IPS DF 6.9 (cell line): ENCODE results near the gene SPCS3.
"Not testable (repeated sequence)": the region's sequence is repeated elsewhere in the genome, so short reads cannot be mapped to it uniquely, and the experiment has no call there.

ENCODE experiments used
- DNase-seq: peaks from one replicate; pipeline ENCODE4 v3.0.0-alpha.2; 2013; ENCODE audit warnings: low read depth, low spot score
- H3K27ac ChIP-seq: one replicate; pipeline ENCODE4 v1.5.1; 2013; ENCODE audit warnings: low read length, control low read depth
- H3K27me3 ChIP-seq: 2 replicates; pipeline ENCODE4 v1.6.1; 2013; ENCODE audit warnings: mild to moderate bottlenecking, low read length; ENCODE audit not compliant: control insufficient read depth, insufficient read depth
- H3K36me3 ChIP-seq: 2 replicates; pipeline ENCODE4 v1.6.1; 2013; ENCODE audit warnings: low read length; ENCODE audit not compliant: control insufficient read depth, insufficient read depth
- H3K4me1 ChIP-seq: 2 replicates; pipeline ENCODE4 v1.6.1; 2013; ENCODE audit warnings: low read length; ENCODE audit not compliant: control insufficient read depth, insufficient read depth
- H3K4me3 ChIP-seq: 2 replicates; pipeline ENCODE4 v1.5.1; 2013; ENCODE audit warnings: mild to moderate bottlenecking, low read length
- H3K9me3 ChIP-seq: 2 replicates; pipeline ENCODE4 v1.6.1; 2013; ENCODE audit warnings: low read length, inconsistent platforms; ENCODE audit not compliant: control insufficient read depth, insufficient read depth
- WGBS: extraction: QIAGEN DNeasy Blood & Tissue Kit; methylation state at CpG from one replicate; pipeline ENCODE4 v1.1.7; 2013; ENCODE audit warnings: mixed read lengths, missing lambda C conversion rate; ENCODE audit not compliant: insufficient read length, insufficient coverage; 5-methylcytosine and 5-hydroxymethylcytosine counted together

SPCS3 gene

DNA sequence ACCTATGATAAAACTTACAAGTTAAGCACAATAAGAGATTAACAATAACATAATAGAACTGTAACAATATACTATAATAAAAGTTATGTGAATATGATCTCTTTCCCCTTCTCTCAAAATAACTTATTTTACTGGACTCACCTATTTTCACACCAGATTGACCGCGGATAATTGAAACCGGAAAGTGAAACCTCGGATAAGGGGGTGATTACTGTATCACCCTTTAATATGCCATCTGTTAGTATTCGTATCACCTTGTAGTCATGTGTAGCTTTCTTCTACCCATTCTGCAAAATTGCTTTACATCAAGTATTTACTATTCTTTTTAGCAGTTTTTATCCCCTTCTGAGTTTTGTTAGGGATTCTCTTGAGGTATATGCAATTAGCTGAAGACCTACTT lies 1.8 kb downstream of the SPCS3 start:
- H3K36me3 ChIP-seq, result no peaks in the 10 kb centered on the region
- no peaks in the 10 kb centered on the region; the same call in 1 of the 2 replicates for H3K4me1 ChIP-seq
- no peaks in the 10 kb centered on the region for H3K27me3 ChIP-seq
- H3K27ac ChIP-seq, result no peak overlapping the region
- WGBS, result no CpG with 5 or more reads among the region's 5 CpGs
- H3K4me3 ChIP-seq, result no peak overlapping the region
- no peaks in the 10 kb centered on the region for H3K9me3 ChIP-seq
- DNase-seq, result no peak

DNA sequence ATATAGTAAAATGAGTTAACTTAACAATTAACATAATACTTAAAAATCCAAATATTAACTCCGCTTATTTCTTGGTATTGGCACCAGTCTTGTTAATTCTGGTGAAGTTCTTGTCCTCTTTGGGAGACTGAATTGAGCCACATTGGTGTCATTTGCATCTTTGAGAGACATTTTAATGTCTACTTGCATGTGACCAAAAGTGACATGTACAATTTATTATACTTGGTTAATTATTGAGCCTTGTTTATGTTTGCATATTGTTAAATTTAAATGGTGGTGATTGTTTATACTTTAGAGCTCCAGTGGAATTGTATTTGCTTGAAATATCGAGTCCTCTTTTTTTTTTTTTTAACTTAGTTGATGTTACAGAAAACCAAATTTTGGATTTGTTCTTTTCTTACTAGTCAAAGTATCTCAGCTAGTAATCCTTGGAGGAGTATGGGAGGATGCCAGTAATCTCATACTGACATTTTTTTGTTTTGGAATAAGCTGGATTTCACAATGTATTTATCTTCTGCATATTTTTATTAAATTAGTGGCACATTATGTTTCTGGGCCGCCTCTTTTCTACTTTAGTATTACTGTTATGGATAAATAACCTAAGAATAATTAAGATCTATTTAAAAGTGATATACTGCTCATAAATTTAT lies 3.9 kb downstream of the SPCS3 start:
- Histone ChIP-seq H3K4me1 (no peaks in the 10 kb centered on the region; the same call in 1 of the 2 replicates), H3K27ac (no peak overlapping the region), H3K9me3 (no peaks in the 10 kb centered on the region), H3K27me3 (no peaks in the 10 kb centered on the region), H3K4me3 (no peak overlapping the region), H3K36me3 (no peaks in the 10 kb centered on the region)
- no peak for DNase-seq
- WGBS, result no CpG with 5 or more reads among the region's 3 CpGs

DNA sequence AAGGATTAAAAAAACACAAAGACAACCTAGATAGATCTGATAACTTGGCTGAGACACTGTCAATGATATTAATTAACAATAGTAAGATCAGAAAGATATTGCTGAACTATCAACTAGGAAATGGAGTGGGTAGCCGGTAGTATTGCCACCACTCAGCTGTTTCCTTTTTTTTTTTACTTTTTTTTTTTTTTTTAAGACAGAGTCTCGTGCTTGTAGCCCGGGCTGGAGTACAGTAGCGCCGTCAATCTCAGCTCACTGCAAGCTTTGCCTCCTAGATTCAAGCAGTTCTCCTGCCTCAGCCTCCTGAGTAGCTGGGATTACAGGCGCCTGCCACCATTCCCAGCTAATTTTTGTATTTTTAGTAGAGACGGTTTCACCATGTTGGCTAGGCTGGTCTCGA lies 5.1 kb downstream of the SPCS3 start:
- H3K36me3 ChIP-seq, H3K4me1 ChIP-seq: not testable (repeated sequence)
- WGBS, result no CpG with 5 or more reads among the region's 8 CpGs

DNA sequence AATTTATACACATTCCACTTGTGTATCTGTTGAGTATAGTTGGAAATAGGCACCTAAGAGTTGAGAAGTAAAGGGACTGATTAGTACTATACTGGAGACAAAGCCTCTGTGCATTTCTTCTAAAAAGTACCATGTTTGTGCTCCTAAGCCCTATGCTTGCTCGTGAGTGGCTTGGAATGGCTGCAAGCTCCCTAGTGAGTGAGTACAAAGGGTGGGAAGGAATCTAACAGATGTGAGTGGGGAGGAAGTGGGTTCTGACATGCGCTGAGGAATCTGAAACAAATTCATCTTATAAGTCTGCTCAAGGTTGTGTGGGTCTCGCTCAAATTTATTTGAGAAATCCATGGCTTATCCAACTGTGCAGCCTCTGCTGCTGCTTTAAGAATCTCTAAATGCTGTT lies 13.3 kb downstream of the SPCS3 start:
- no peak overlapping the region for H3K4me3 ChIP-seq
- H3K27ac ChIP-seq, result no peak overlapping the region
- H3K9me3 ChIP-seq, result no peaks in the 10 kb centered on the region
- no peaks in the 10 kb centered on the region for H3K4me1 ChIP-seq
- no peaks in the 10 kb centered on the region for H3K36me3 ChIP-seq
- no CpG with 5 or more reads among the region's 3 CpGs for WGBS
- no peaks in the 10 kb centered on the region for H3K27me3 ChIP-seq
- DNase-seq, result no peak

More for the DNA sequence above, 5.1 kb downstream of the SPCS3 start:
- H3K27me3 ChIP-seq, H3K27ac ChIP-seq, DNase-seq, H3K9me3 ChIP-seq, H3K4me3 ChIP-seq: not testable (repeated sequence)

DNA sequence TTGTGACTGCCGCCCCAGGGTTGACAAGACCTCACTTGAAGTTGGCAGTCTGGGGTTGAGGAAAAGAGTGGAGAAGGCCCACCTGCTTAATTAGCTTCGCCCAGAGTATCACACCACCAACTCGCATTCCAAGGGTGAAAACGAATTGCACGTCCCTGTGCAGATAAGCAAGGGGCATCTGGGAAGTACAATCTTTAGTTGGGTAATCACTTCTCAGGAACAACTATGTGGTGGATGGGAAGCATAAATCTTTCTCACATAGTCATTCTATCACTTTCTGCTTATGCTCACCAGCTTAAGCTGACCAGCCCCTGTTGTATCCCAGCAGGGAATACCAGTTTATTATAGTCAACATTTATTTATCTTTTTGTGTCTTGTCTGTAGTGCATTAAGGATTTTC lies 14.3 kb downstream of the SPCS3 start:
- Histone ChIP-seq H3K36me3 (no peaks in the 10 kb centered on the region), H3K9me3 (no peaks in the 10 kb centered on the region), H3K4me1 (no peaks in the 10 kb centered on the region), H3K27ac (no peak overlapping the region), H3K27me3 (no peaks in the 10 kb centered on the region), H3K4me3 (no peak overlapping the region)
- WGBS, result no CpG with 5 or more reads among the region's 5 CpGs
- DNase-seq, result no peak

DNA sequence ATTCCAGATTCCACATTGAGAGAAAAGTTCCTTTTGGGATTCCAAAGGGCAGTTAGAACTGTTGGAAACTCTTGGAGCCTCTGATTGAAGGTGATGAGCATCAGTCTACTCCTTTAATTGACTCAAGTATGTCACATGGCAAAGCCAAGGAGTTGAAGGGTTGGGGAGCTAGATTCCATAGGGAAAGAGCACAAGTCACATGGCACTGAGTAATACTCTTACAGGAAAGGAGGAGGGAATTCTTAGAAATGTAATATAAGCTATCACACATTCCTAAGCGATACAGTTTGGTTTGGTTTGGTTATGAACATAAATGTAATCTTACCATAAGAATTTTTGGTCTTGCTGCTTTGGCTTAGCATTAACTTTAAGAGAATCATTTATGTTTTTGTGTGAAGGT lies 15.7 kb downstream of the SPCS3 start:
- Histone ChIP-seq H3K4me3 (no peak overlapping the region), H3K36me3 (no peaks in the 10 kb centered on the region), H3K9me3 (no peaks in the 10 kb centered on the region), H3K4me1 (no peaks in the 10 kb centered on the region), H3K27me3 (no peaks in the 10 kb centered on the region), H3K27ac (no peak overlapping the region)
- WGBS, result no CpG with 5 or more reads among the region's 1 CpG
- no peak for DNase-seq

DNA sequence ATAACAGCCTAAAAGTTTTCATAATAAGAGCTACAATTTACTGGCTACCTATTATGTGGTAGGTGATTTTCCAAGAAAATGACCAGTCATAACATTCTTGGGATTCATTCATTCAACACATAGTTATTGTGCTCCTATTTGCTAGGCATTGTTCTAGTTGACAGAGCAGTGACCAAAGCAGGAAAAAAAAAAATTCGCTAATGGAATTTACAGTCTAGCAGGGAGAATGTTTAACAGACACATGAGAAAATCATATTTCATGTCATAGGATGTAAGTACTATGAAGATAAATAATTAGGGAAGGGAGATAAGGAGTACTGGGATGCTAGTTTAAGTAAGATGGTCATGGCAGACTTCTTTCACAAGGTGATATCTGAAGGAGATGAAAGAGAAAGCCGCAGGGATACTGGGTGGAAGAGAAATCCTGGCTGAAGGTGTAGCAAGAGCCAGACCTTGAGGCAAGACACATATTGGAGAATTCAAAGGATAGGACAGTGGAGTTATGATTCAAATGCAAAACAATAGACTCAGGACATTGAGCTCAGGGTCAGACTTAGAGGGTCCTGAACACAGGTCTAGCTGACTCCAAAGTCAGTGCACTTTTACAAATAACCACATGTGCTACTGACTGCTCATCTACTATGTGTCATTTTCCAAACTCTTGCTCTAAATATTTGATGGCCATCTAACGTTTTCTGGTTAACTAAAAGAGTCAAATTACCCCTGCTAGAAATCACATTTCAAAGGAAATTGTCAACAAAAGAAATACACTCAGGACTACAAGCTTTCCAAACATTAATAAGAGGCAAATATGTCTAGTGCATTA lies 20.4 kb downstream of the SPCS3 start:
- WGBS, result no CpG with 5 or more reads among the region's 3 CpGs
- no peak overlapping the region for H3K4me3 ChIP-seq
- peaks cover 4% of the 10 kb centered on the region for H3K9me3 ChIP-seq
- H3K36me3 ChIP-seq, result no peaks in the 10 kb centered on the region
- H3K27ac ChIP-seq, result no peak overlapping the region
- H3K4me1 ChIP-seq, result no peaks in the 10 kb centered on the region
- DNase-seq, result no peak
- no peaks in the 10 kb centered on the region for H3K27me3 ChIP-seq

DNA sequence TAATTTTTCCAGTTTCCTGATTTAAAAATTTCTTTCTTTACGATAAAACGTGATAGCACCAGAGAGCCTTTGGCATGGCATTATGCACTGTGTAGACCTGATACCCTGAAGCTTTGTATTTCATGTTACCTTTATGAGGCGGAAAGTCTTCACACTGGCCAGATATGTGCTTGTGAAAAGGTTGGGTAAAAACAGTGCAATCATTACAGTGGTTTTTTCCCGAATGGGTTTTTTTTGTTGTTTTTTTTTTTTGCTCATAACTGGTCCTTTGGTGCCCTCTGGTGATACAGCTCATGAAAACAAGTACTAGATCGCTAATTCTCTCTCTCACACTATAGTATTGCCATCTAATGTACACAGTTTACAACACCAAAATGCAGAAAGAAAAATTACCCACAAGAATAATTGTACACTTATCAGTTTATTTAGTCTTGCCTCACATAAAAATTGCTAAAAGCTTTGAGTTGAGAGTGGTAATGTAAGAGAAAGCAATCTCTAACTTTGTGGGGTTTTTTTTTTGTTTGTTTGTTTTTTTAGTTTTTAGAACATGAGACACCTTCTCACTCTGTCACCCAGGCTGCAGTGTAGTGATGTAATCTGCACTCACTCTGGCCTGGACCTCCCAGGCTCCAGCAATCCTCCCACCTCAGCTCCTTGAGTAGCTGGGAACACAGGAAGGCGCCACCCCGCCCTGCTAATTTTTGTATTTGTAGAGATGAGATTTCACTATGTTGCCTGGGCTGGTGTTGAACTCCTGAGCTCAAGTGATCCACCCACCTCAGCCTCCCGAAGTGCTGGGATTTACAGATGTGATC lies 21.3 kb downstream of the SPCS3 start:
- Histone ChIP-seq H3K36me3 (no peaks in the 10 kb centered on the region), H3K9me3 (peaks cover 4% of the 10 kb centered on the region), H3K27me3 (no peaks in the 10 kb centered on the region), H3K4me1 (no peaks in the 10 kb centered on the region), H3K4me3 (no peak overlapping the region), H3K27ac (no peak overlapping the region)
- no peak for DNase-seq
- WGBS, result no CpG with 5 or more reads among the region's 8 CpGs

DNA sequence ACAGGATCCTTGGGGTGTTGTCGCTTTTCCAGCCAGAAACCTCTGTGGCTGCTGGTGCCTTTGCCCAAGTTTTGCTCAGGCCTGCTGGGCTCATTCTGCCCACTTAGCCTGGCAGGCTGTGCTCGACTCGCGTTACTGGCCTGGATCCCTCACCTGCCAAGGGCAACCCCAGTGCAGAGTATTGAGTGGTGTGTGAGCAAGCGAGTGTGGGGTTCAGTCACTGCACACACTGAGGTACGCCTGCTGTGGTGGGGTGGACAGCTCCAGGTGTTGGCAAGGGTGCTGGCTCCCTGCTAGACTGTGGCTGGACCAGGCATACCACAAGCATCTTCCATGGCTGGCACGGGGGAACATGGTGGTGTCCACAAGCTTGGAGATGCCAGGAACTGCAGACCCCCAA lies 22.6 kb downstream of the SPCS3 start:
- no peak for DNase-seq
- peaks cover 4% of the 10 kb centered on the region for H3K9me3 ChIP-seq
- no peak overlapping the region for H3K27ac ChIP-seq
- no CpG with 5 or more reads among the region's 7 CpGs for WGBS
- H3K27me3 ChIP-seq, result no peaks in the 10 kb centered on the region
- no peaks in the 10 kb centered on the region for H3K36me3 ChIP-seq
- no peaks in the 10 kb centered on the region for H3K4me1 ChIP-seq
- no peak overlapping the region for H3K4me3 ChIP-seq

DNA sequence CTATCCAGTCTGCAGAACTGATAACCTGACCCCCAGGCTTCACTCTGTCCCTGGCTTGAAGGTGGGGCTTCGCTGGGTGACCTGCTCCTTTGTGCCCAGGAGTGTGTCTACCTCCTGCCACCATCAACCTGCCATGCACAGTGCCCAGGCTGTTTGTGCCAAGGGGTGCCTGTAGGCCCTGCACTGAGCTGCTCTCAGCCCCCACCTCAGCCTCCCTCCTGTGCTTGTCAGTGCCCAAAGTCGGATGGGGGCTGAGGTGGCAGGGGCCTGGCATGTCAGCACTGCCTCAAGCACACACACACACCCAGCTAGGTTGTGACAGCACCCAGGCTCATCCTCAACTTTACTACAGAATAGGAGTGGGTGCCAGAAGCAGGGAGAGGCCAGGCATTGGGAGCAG lies 23.5 kb downstream of the SPCS3 start:
- no peak for DNase-seq
- H3K36me3 ChIP-seq, result no peaks in the 10 kb centered on the region
- H3K27ac ChIP-seq, result no peak overlapping the region
- WGBS, result no CpG with 5 or more reads among the region's 2 CpGs
- H3K4me1 ChIP-seq, result no peaks in the 10 kb centered on the region
- H3K9me3 ChIP-seq, result peaks cover 4% of the 10 kb centered on the region
- H3K4me3 ChIP-seq, result no peak overlapping the region
- no peaks in the 10 kb centered on the region for H3K27me3 ChIP-seq
